SK-N-SH (cell line): ENCODE measurements around the gene LIN52. TPM values are rescaled to one million over a fixed set of nuclear protein-coding genes. Genes with fewer than 3 reads are reported as not detected.

Experiments
- CTCF ChIA-PET: fragments of 300-600, 350-600 bp; formaldehyde crosslinking; extraction: SDS; loops from one replicate; lab custom pipeline; 2021; lab: Yijun Ruan, JAX
- POLR2A ChIA-PET: fragments of 350-600 bp; sonication (Branson Sonifier 250); formaldehyde crosslinking; extraction: SDS; loops from one replicate; lab custom pipeline; 2020; ENCODE audit warnings: antibody characterized with exemption, inconsistent platforms; lab: Yijun Ruan, JAX
- DNase-seq: peaks from one replicate; pipeline ENCODE4 v3.0.0; 2012
- H2AFZ ChIP-seq: fragments of 200-600 bp; sonication (generic); 2 replicates; pipeline ENCODE4 v1.8.1; 2016; ENCODE audit warnings: antibody characterized with exemption, mild to moderate bottlenecking, low read depth
- H3F3A ChIP-seq: fragments of 200-600 bp; sonication (generic); replicated peaks from 2 replicates; pipeline ENCODE3; 2016; ENCODE audit warnings: antibody characterized with exemption, mild to moderate bottlenecking; ENCODE audit not compliant: insufficient read depth
- H3K27ac ChIP-seq, 2 experiments: fragments of 200-500 bp in 1 of 2; fragments of 200-600 bp in 1 of 2; sonication (Bioruptor generic) in 1 of 2; sonication (generic), shearing (Covaris generic) in 1 of 2; 2 replicates each; pipeline versions ENCODE4 v1.5.1 to v1.6.1; 2014 to 2016; ENCODE audit warnings: low read depth in 2 of 2, inconsistent platforms in 1 of 2, low read length in 1 of 2, mild to moderate bottlenecking in 1 of 2, mixed read lengths in 1 of 2
- H3K27me3 ChIP-seq: fragments of 200-600 bp; sonication (generic), shearing (Covaris generic); 2 replicates; pipeline ENCODE4 v1.6.1; 2016; ENCODE audit warnings: mixed run types; ENCODE audit not compliant: insufficient read depth
- H3K36me3 ChIP-seq, 2 experiments: fragments of 200-500 bp in 1 of 2; fragments of 200-600 bp in 1 of 2; sonication (Bioruptor generic) in 1 of 2; sonication (generic) in 1 of 2; replicated peaks in 1 of 2; 2 replicates each; pipeline versions ENCODE3 to v1.5.1; 2014 to 2016; ENCODE audit warnings: low read length in 1 of 2, mild to moderate bottlenecking in 1 of 2; ENCODE audit not compliant: insufficient read depth in 2 of 2, control insufficient read depth in 1 of 2
- H3K4me1 ChIP-seq, 2 experiments: fragments of 200-500 bp in 1 of 2; fragments of 200-600 bp in 1 of 2; sonication (Bioruptor generic) in 1 of 2; sonication (generic), shearing (Covaris generic) in 1 of 2; 2 replicates each; pipeline versions ENCODE4 v1.5.1 to v1.6.1; 2014 to 2016; ENCODE audit warnings: low read depth in 1 of 2, low read length in 1 of 2, mixed run types in 1 of 2; ENCODE audit not compliant: insufficient read depth in 2 of 2, control insufficient read depth in 1 of 2
- H3K4me2 ChIP-seq: fragments of 200-600 bp; sonication (generic), shearing (Covaris generic); 2 replicates; pipeline ENCODE4 v1.6.1; 2017; ENCODE audit warnings: mixed run types
- H3K4me3 ChIP-seq, 2 experiments: fragments of 200-500 bp in 1 of 2; fragments of 200-600 bp in 1 of 2; sonication (Bioruptor generic) in 1 of 2; sonication (generic), shearing (Covaris generic) in 1 of 2; 2 replicates each; pipeline versions ENCODE4 v1.5.1 to v1.8.1; 2014 to 2016; ENCODE audit warnings: low read depth in 2 of 2, inconsistent platforms in 1 of 2, low read length in 1 of 2, mild to moderate bottlenecking in 1 of 2, mixed read lengths in 1 of 2, moderate library complexity in 1 of 2
- H3K79me2 ChIP-seq: fragments of 200-600 bp; sonication (generic); 2 replicates; pipeline ENCODE4 v1.8.1; 2017; ENCODE audit warnings: mild to moderate bottlenecking; ENCODE audit not compliant: insufficient read depth
- H3K9ac ChIP-seq: fragments of 200-600 bp; sonication (generic); 2 replicates; pipeline ENCODE4 v1.6.1; 2017; ENCODE audit warnings: mixed run types
- H3K9me2 ChIP-seq: fragments of 200-600 bp; sonication (generic); 2 replicates; pipeline ENCODE4 v1.6.1; 2017; ENCODE audit warnings: mixed run types
- H3K9me3 ChIP-seq: fragments of 200-600 bp; sonication (generic); 2 replicates; pipeline ENCODE4 v1.6.1; 2017; ENCODE audit warnings: mixed run types, mild to moderate bottlenecking, moderate library complexity
- H4K20me1 ChIP-seq: fragments of 200-600 bp; sonication (generic); 2 replicates; pipeline ENCODE4 v1.6.1; 2017; ENCODE audit warnings: mild to moderate bottlenecking, mixed run types; ENCODE audit not compliant: insufficient read depth
- EP300 ChIP-seq, 2 experiments: IDR thresholded peaks; 2 replicates each; pipeline versions ENCODE4 v1.4.0 to v1.6.1; 2012; ENCODE audit warnings: borderline replicate concordance in 1 of 2, low read depth in 1 of 2, low read length in 1 of 2
- FOSL2 ChIP-seq: IDR thresholded peaks from 2 replicates; pipeline ENCODE4 v1.4.0; 2012; ENCODE audit warnings: low read depth, mild to moderate bottlenecking, moderate library complexity, borderline replicate concordance
- FOXJ3 ChIP-seq: sonication (generic); formaldehyde crosslinking; IDR thresholded peaks from 2 replicates; pipeline ENCODE4 v1.5.1; 2020; ENCODE audit warnings: mild to moderate bottlenecking, missing genetic modification reagents
- GATA2 ChIP-seq: sonication (generic); formaldehyde crosslinking; IDR thresholded peaks from 2 replicates; pipeline ENCODE4 v1.5.0; 2020; ENCODE audit warnings: mild to moderate bottlenecking, missing genetic modification reagents
- IRF3 ChIP-seq: fragments of 150-350 bp; IDR thresholded peaks from 2 replicates; pipeline ENCODE4 v1.6.1; 2016; ENCODE audit warnings: mild to moderate bottlenecking, low read depth, low read length
- MEF2A ChIP-seq: IDR thresholded peaks from 2 replicates; pipeline ENCODE4 v1.4.0; 2012; ENCODE audit warnings: low read depth, borderline replicate concordance
- NFIC ChIP-seq: IDR thresholded peaks from 2 replicates; pipeline ENCODE4 v1.4.0; 2012; ENCODE audit warnings: borderline replicate concordance
- NRF1 ChIP-seq: IDR thresholded peaks from 2 replicates; pipeline ENCODE4 v1.6.1; 2012; ENCODE audit warnings: low read depth, mild to moderate bottlenecking, low read length
- RCOR1 ChIP-seq: fragments of 150-350 bp; IDR thresholded peaks from 2 replicates; pipeline ENCODE4 v1.6.1; 2017; ENCODE audit warnings: antibody characterized with exemption, low read length
- RFX5 ChIP-seq: IDR thresholded peaks from 2 replicates; pipeline ENCODE4 v1.6.1; 2012; ENCODE audit warnings: mild to moderate bottlenecking, improper control_type of control experiment, low read length
- RXRA ChIP-seq: IDR thresholded peaks from 2 replicates; pipeline ENCODE4 v1.4.0; 2012; ENCODE audit warnings: low read depth, mild to moderate bottlenecking, borderline replicate concordance
- SMC3 ChIP-seq: IDR thresholded peaks from 2 replicates; pipeline ENCODE4 v1.6.1; 2012; ENCODE audit warnings: low read depth, low read length, improper control_type of control experiment
- TAF1 ChIP-seq: IDR thresholded peaks from 2 replicates; pipeline ENCODE4 v1.6.1; 2012; ENCODE audit warnings: low read depth, mild to moderate bottlenecking, low read length, moderate library complexity, borderline replicate concordance
- WGBS: methylation state at CpG from one replicate; pipeline ENCODE4 v1.1.6; 2017; ENCODE audit warnings: low lambda C conversion rate; 5-methylcytosine and 5-hydroxymethylcytosine counted together
- polyA plus RNA-seq, 3 experiments: library from polyadenylated mRNA; depleted of rRNA; stranded (reverse); fragments of >200 nt; gene quantifications; 2 replicates each; pipeline ENCODE4 v1.2.3, GENCODE V29; 2012
- TF ChIP-seq, protein P1 (sequence below): IDR thresholded peaks from 2 replicates; pipeline ENCODE4; 2012
- TF ChIP-seq, protein P2 (sequence below): fragments of 150-350 bp; IDR thresholded peaks from 2 replicates; pipeline ENCODE4 v1.6.1; 2017; ENCODE audit warnings: antibody characterized with exemption, low read length, low read depth, borderline replicate concordance

LIN52 gene
- polyA plus RNA-seq, 1 of the 3 experiments (the other 2 are of a cell fraction), result 4.9 TPM

- Histone ChIP-seq H3K79me2 (no peaks in the 10 kb centered on the region), H3K36me3 (no peaks in the 10 kb centered on the region), H3K27ac (no peak overlapping the region), H3F3A (no peaks in the 10 kb centered on the region), H3K9me2 (no peaks in the 10 kb centered on the region), H3K4me2 (no peak overlapping the region), H4K20me1 (no peaks in the 10 kb centered on the region), H3K4me3 (no peak overlapping the region), H3K9me3 (no peaks in the 10 kb centered on the region), H3K4me1 (peaks cover 0 to 2% of the 10 kb centered on the region in 2 experiments; a peak in 1 of 4 replicates), H3K27me3 (peaks cover 39% of the 10 kb centered on the region), H3K9ac (no peak overlapping the region), H2AFZ (no peak overlapping the region)
- 18% methylated on average over 4 of the region's 4 CpGs for WGBS
- no peak for DNase-seq
- no peak for TF ChIP-seq RFX5
- POLR2A ChIA-PET, result no interaction called here
- CTCF ChIA-PET, result interaction anchor here (0.6 to 4.4 kb wide), 22 partner anchors 9 to 113 kb away, joined by 3 to 64 read pairs (median 4); partner anchors contain the start of gene VSX2
Observed at GRCh38 chr14:74218462-74218861, 133.7 kb downstream of the LIN52 start.

GRCh38 chr14:74219277-74220205 lies 134.8 kb downstream of the LIN52 start:
- Histone ChIP-seq H3K79me2 (no peaks in the 10 kb centered on the region), H3F3A (no peaks in the 10 kb centered on the region), H3K4me1 (peaks cover 0 to 2% of the 10 kb centered on the region in 2 experiments; a peak in 1 of 4 replicates), H3K27me3 (peaks cover 33% of the 10 kb centered on the region), H3K9me2 (no peaks in the 10 kb centered on the region), H2AFZ (no peak overlapping the region), H3K27ac (no peak overlapping the region), H3K9ac (no peak overlapping the region), H4K20me1 (no peaks in the 10 kb centered on the region), H3K4me2 (no peak overlapping the region), H3K4me3 (no peak overlapping the region), H3K36me3 (no peaks in the 10 kb centered on the region), H3K9me3 (no peaks in the 10 kb centered on the region)
- WGBS, result 49% methylated on average over 12 of the region's 13 CpGs
- ChIA-PET POLR2A (no interaction called here), CTCF (interaction anchor here (0.8 to 4.4 kb wide), 18 partner anchors 10 to 114 kb away, joined by 3 to 64 read pairs (median 5); no protein-coding TSS in a partner anchor)
- TF ChIP-seq RXRA, result no peak
- TF ChIP-seq, protein P1, sequence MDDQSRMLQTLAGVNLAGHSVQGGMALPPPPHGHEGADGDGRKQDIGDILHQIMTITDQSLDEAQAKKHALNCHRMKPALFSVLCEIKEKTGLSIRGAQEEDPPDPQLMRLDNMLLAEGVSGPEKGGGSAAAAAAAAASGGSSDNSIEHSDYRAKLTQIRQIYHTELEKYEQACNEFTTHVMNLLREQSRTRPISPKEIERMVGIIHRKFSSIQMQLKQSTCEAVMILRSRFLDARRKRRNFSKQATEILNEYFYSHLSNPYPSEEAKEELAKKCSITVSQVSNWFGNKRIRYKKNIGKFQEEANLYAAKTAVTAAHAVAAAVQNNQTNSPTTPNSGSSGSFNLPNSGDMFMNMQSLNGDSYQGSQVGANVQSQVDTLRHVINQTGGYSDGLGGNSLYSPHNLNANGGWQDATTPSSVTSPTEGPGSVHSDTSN, result no peak
- DNase-seq, result no peak

DNA sequence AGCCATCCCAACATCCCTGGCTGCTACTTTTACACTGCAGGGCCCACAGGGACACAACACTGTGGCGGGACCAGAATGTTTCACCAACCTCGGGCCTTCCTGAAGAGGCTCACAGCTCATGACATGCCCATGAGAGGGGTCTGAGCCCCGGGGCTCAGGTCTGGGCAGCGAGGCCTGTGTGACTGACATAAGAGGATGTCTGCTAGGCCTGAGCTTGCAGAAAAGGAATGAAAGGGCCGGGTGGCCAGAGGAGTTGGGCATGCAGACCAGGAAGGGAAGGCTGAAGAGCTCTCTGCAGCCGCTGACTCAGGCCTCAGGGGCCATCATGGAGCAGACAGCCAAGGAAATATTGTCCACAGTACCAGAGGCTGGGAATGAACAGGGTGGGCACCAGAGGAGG lies 136.2 kb downstream of the LIN52 start:
- CTCF ChIA-PET, result interaction anchor here (1.1 to 4.4 kb wide), 6 partner anchors 9 to 36 kb away, joined by 3 to 64 read pairs (median 5); no protein-coding TSS in a partner anchor
- Histone ChIP-seq H3K9me2 (no peaks in the 10 kb centered on the region), H4K20me1 (no peaks in the 10 kb centered on the region), H3K4me2 (no peak overlapping the region), H3K4me1 (peaks cover 0 to 2% of the 10 kb centered on the region in 2 experiments; a peak in 1 of 4 replicates), H3K27me3 (peaks cover 37% of the 10 kb centered on the region), H3F3A (no peaks in the 10 kb centered on the region), H2AFZ (no peak overlapping the region), H3K9ac (no peak overlapping the region), H3K9me3 (no peaks in the 10 kb centered on the region), H3K36me3 (no peaks in the 10 kb centered on the region), H3K4me3 (no peak overlapping the region), H3K27ac (no peak overlapping the region), H3K79me2 (no peaks in the 10 kb centered on the region)
- TF ChIP-seq IRF3, result no peak
- no peak for TF ChIP-seq GATA2
- TF ChIP-seq NRF1, result no peak
- TF ChIP-seq SMC3, result no peak
- no peak for TF ChIP-seq NFIC
- TF ChIP-seq, protein P2, sequence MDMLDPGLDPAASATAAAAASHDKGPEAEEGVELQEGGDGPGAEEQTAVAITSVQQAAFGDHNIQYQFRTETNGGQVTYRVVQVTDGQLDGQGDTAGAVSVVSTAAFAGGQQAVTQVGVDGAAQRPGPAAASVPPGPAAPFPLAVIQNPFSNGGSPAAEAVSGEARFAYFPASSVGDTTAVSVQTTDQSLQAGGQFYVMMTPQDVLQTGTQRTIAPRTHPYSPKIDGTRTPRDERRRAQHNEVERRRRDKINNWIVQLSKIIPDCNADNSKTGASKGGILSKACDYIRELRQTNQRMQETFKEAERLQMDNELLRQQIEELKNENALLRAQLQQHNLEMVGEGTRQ, result no peak
- TF ChIP-seq MEF2A, result no peak
- no peak for TF ChIP-seq RFX5
- TF ChIP-seq FOXJ3 (CRISPR knock-in tag), result no peak
- no peak for TF ChIP-seq RCOR1
- no peak for TF ChIP-seq EP300 (IDR thresholded peaks at IDR 0.05; ENCODE audit: borderline replicate concordance in 1 of 2, low read depth in 1 of 2, low read length in 1 of 2)
- TF ChIP-seq TAF1, result no peak
- TF ChIP-seq FOSL2, result no peak
- POLR2A ChIA-PET, result no interaction called here
- DNase-seq, result no peak
- WGBS, result 79% methylated on average over 6 of the region's 6 CpGs
